IPS DF 4.7 (cell line): Measurements from ENCODE around the gene BGLAP.

ENCODE experiments used
- DNase-seq: peaks from one replicate; pipeline ENCODE4 v3.0.0-alpha.2; 2013; ENCODE audit warnings: low spot score; ENCODE audit errors: extremely low read depth

BGLAP gene

DNA sequence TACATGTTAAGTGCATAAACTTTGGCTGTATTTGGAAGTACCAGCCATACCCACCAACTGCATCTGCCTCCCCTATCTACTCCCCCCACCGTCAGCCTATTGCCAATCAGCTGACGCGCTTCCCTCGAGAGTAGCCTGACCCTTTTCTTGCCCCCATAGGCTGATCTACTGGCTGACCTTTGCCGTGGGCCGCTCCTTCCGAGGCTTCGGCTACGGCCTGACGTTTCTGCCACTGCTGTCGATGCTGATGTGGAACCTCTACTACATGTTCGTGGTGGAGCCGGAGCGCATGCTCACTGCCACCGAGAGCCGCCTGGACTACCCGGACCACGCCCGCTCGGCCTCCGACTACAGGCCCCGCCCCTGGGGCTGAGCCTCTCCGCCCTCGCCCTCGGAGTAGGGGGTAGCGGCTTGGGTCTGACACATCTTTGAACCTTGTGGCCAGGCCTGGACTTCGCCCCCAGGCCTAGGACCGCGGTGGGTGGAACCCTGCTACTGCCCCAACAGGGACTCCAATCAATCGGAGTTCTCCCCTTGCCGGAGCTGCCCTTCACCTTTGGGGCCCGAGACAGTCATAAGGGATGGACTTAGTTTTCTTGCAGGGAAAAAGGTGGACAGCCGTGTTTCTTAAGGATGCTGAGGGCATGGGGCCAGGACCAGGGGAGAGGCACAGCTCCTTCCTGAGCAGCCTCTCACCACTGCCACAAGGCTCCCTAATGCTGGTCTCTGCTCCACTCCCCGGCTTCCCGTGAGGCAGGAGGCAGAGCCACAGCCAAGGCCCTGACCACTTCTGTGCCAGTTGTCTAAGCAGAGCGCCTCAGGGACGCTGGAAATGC is 49.5 kb downstream of the BGLAP start:
- DNase-seq = no peak
